Measurements from ENCODE around the gene PLEK. TPM values are rescaled to one million over a fixed set of nuclear protein-coding genes. Genes with fewer than 3 reads are reported as not detected.
A peak's percentile ranks its signal among the peaks of the same experiment; 100 is the strongest.

Gene PLEK
- total and polyA plus RNA-seq, 9 of the 15 experiments (the other 6 are each of a cell fraction or from before 2014, with no cell fraction given) = 0.14 to 1.2 (median 0.36) TPM

DNA sequence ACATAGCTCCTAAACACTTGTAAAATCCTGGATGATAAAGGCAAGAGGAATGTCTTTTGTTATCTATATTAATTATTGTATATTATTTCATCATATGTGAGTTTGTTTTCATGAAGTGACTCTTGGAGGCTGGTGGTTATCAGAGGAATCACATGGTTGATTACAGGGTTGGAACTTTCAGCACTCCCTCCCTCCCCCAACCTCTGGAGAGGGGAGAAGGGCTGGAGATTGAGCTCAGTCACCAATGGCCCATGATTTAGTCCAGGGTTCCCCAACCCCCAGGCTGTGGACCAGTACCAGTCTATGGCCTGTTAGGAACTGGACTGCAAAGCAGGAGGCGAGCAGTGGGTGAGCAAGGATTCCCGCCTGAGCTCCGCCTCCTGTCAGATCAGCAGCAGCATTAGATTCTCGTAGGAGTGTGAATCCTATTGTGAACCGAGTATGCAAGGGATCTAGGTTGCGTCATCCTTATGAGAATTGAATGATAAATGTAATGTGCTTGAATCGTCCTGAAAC is 64.3 kb downstream of the PLEK start (continued):
- no peak for TF ChIP-seq ZC3H11A (IDR thresholded peaks at IDR 0.05; ENCODE audit: low read depth, low read length)
- TF ChIP-seq ETS2 (tag; IDR thresholded peaks at IDR 0.05; ENCODE audit: borderline replicate concordance, poor library complexity, severe bottlenecking) = no peak
- TF ChIP-seq, protein P1, sequence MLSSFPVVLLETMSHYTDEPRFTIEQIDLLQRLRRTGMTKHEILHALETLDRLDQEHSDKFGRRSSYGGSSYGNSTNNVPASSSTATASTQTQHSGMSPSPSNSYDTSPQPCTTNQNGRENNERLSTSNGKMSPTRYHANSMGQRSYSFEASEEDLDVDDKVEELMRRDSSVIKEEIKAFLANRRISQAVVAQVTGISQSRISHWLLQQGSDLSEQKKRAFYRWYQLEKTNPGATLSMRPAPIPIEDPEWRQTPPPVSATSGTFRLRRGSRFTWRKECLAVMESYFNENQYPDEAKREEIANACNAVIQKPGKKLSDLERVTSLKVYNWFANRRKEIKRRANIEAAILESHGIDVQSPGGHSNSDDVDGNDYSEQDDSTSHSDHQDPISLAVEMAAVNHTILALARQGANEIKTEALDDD (IDR thresholded peaks at IDR 0.05) = peak; percentile 36; the same call in 1 of the 2 replicates
- TF ChIP-seq ZNF316 (IDR thresholded peaks at IDR 0.05) = no peak
- no peak for TF ChIP-seq MITF (IDR thresholded peaks at IDR 0.05)
- no peak for TF ChIP-seq CBX2 (IDR thresholded peaks at IDR 0.05; ENCODE audit: insufficient read depth, low read length, poor library complexity, severe bottlenecking)
- no peak for TF ChIP-seq ZNF140 (CRISPR knock-in tag; IDR thresholded peaks at IDR 0.05)
- TF ChIP-seq ZNF282 (CRISPR knock-in tag; IDR thresholded peaks at IDR 0.05) = no peak
- TF ChIP-seq, protein P2, sequence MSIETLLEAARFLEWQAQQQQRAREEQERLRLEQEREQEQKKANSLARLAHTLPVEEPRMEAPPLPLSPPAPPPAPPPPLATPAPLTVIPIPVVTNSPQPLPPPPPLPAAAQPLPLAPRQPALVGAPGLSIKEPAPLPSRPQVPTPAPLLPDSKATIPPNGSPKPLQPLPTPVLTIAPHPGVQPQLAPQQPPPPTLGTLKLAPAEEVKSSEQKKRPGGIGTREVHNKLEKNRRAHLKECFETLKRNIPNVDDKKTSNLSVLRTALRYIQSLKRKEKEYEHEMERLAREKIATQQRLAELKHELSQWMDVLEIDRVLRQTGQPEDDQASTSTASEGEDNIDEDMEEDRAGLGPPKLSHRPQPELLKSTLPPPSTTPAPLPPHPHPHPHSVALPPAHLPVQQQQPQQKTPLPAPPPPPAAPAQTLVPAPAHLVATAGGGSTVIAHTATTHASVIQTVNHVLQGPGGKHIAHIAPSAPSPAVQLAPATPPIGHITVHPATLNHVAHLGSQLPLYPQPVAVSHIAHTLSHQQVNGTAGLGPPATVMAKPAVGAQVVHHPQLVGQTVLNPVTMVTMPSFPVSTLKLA (conservative IDR thresholded peaks at IDR 0.05) = no peak
- no peak for TF ChIP-seq ZC3H4 (CRISPR knock-in tag; IDR thresholded peaks at IDR 0.05; ENCODE audit: borderline replicate concordance)
- no peak for TF ChIP-seq POLR3G (IDR thresholded peaks at IDR 0.05; ENCODE audit: extremely low read depth, insufficient read length, insufficient replicate concordance)
- TF ChIP-seq, protein P3, sequence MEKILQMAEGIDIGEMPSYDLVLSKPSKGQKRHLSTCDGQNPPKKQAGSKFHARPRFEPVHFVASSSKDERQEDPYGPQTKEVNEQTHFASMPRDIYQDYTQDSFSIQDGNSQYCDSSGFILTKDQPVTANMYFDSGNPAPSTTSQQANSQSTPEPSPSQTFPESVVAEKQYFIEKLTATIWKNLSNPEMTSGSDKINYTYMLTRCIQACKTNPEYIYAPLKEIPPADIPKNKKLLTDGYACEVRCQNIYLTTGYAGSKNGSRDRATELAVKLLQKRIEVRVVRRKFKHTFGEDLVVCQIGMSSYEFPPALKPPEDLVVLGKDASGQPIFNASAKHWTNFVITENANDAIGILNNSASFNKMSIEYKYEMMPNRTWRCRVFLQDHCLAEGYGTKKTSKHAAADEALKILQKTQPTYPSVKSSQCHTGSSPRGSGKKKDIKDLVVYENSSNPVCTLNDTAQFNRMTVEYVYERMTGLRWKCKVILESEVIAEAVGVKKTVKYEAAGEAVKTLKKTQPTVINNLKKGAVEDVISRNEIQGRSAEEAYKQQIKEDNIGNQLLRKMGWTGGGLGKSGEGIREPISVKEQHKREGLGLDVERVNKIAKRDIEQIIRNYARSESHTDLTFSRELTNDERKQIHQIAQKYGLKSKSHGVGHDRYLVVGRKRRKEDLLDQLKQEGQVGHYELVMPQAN (IDR thresholded peaks at IDR 0.05; ENCODE audit: borderline replicate concordance) = no peak
- 0 out of 4 replicates have a peak, but pooled peaks of 1 of the 2 experiments have one; percentile 7 for TF ChIP-seq TEAD1 (CRISPR knock-in tag; IDR thresholded peaks at IDR 0.05)
- TF ChIP-seq CTBP1 (IDR thresholded peaks at IDR 0.05; ENCODE audit: borderline replicate concordance) = peak; percentile 66
- 0 out of 2 replicates have a peak, but pooled peaks have one; percentile 17 for TF ChIP-seq ZBTB33 (CRISPR knock-in tag; IDR thresholded peaks at IDR 0.05)
- no peak for TF ChIP-seq TCF15 (CRISPR knock-in tag; IDR thresholded peaks at IDR 0.05)
- no peak for TF ChIP-seq BRD4 (IDR thresholded peaks at IDR 0.05)
- peak; percentile 56; the same call in 1 of the 2 replicates for TF ChIP-seq ARID1B (IDR thresholded peaks at IDR 0.05)
